Measurements from ENCODE around the gene PAFAH2. TPM values are rescaled to one million over a fixed set of nuclear protein-coding genes. Genes with fewer than 3 reads are reported as not detected.

PAFAH2 gene
- total and polyA plus RNA-seq, 2 of the 13 experiments (the other 11 are each of a cell fraction or from before 2014, with no cell fraction given) = 6.9 to 9.4 TPM

DNA sequence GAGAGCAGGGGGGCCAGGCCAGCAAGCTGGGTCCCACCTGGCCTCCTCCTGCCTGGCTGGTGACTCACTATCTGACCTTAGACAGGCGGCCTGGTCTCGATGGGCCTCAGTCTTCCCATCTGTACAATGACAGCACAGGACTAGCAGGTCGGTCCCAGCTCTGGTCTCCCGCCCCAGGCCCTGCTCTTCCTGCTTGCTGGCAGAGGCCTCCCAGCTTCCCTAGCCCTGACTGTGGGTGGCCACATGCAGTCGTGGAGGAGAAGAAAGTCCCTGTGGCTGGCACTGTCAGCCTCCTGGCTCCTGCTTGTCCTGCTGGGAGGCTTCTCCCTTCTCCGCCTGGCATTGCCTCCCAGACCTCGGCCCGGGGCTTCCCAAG lies 24.5 kb upstream of the PAFAH2 start (continued):
- TF ChIP-seq AKNA (CRISPR knock-in tag; IDR thresholded peaks at IDR 0.05; ENCODE audit: borderline replicate concordance) (no peak), HDAC6 (IDR thresholded peaks at IDR 0.05; ENCODE audit: low read depth, low read length) (no peak), MLLT10 (CRISPR knock-in tag; IDR thresholded peaks at IDR 0.05) (no peak), ZNF225 (CRISPR knock-in tag; IDR thresholded peaks at IDR 0.05) (no peak), CREB1 (IDR thresholded peaks at IDR 0.05) (no peak), CREB1 (CRISPR knock-in tag; IDR thresholded peaks at IDR 0.05) (no peak), SOX6 (IDR thresholded peaks at IDR 0.05) (no peak), SOX6 (CRISPR knock-in tag; IDR thresholded peaks at IDR 0.05) (no peak), MTA1 (CRISPR knock-in tag; IDR thresholded peaks at IDR 0.05; ENCODE audit: borderline replicate concordance) (no peak), ZNF792 (CRISPR knock-in tag; IDR thresholded peaks at IDR 0.05) (no peak), ZNF556 (CRISPR knock-in tag; IDR thresholded peaks at IDR 0.05; ENCODE audit: borderline replicate concordance) (no peak), NAIF1 (CRISPR knock-in tag; IDR thresholded peaks at IDR 0.05; ENCODE audit: borderline replicate concordance) (no peak), ZNF326 (CRISPR knock-in tag; IDR thresholded peaks at IDR 0.05; ENCODE audit: borderline replicate concordance) (no peak), MAFK (conservative IDR thresholded peaks at IDR 0.05 in 1 of 2, IDR thresholded peaks at IDR 0.05 in 1 of 2; ENCODE audit: low read length in 2 of 2) (no peak), SIN3A (IDR thresholded peaks at IDR 0.05; ENCODE audit: borderline replicate concordance, low read depth, low read length) (no peak), SNRNP70 (IDR thresholded peaks at IDR 0.05; ENCODE audit: low read depth, low read length) (no peak), HCFC1 (IDR thresholded peaks at IDR 0.05; ENCODE audit: low read depth, low read length) (no peak), ZNF841 (CRISPR knock-in tag; IDR thresholded peaks at IDR 0.05; ENCODE audit: borderline replicate concordance) (no peak), ZNF530 (CRISPR knock-in tag; IDR thresholded peaks at IDR 0.05; ENCODE audit: low read depth) (no peak), KDM1A (CRISPR knock-in tag; IDR thresholded peaks at IDR 0.05) (peak; percentile 95), ZNF138 (CRISPR knock-in tag; IDR thresholded peaks at IDR 0.05; ENCODE audit: low read depth) (no peak), ZMYM3 (CRISPR knock-in tag; IDR thresholded peaks at IDR 0.05) (peak; percentile 99), THAP11 (CRISPR knock-in tag; IDR thresholded peaks at IDR 0.05) (0 out of 2 replicates have a peak, but pooled peaks have one; percentile 5), MXD4 (CRISPR knock-in tag; IDR thresholded peaks at IDR 0.05) (no peak), TFDP1 (CRISPR knock-in tag; IDR thresholded peaks at IDR 0.05; ENCODE audit: borderline replicate concordance) (no peak)
- TF ChIP-seq, protein P1, sequence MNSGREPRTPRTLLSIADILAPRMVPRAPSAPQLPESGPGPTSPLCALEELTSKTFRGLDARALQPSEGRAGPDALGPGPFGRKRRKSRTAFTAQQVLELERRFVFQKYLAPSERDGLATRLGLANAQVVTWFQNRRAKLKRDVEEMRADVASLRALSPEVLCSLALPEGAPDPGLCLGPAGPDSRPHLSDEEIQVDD (CRISPR knock-in tag; IDR thresholded peaks at IDR 0.05; ENCODE audit: borderline replicate concordance) = no peak
- TF ChIP-seq, protein P2, sequence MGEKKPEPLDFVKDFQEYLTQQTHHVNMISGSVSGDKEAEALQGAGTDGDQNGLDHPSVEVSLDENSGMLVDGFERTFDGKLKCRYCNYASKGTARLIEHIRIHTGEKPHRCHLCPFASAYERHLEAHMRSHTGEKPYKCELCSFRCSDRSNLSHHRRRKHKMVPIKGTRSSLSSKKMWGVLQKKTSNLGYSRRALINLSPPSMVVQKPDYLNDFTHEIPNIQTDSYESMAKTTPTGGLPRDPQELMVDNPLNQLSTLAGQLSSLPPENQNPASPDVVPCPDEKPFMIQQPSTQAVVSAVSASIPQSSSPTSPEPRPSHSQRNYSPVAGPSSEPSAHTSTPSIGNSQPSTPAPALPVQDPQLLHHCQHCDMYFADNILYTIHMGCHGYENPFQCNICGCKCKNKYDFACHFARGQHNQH (CRISPR knock-in tag; IDR thresholded peaks at IDR 0.05) = no peak
